Measurements from ENCODE around the gene SSBP2.

Gene SSBP2

DNA sequence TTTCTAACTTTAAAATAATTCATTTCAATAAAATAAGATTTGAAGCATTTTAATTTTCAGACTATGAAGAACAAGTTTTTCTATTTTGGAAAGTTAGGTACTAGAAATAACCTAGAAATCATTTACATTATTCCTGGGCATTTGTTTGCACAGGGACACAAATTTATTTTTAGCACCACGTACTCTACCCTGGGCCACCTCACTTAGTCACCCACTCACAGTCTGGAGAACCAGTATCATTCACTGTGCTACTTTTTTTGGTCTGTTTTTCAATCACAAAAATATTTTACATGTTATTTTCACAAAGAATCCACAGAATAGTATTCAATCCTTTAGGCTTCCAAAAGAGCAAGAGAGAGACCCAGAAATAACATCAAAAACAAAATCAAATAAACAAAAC, 228.3 kb downstream of the SSBP2 start:
- TF ChIP-seq TCF12 (IDR thresholded peaks at IDR 0.05; ENCODE audit: low read depth) (no peak), TAF1 (IDR thresholded peaks at IDR 0.05; ENCODE audit: low read depth) (no peak)

GRCh38 chr5:81520769-81521168, 230.1 kb downstream of the SSBP2 start:
- TF ChIP-seq, protein P1, sequence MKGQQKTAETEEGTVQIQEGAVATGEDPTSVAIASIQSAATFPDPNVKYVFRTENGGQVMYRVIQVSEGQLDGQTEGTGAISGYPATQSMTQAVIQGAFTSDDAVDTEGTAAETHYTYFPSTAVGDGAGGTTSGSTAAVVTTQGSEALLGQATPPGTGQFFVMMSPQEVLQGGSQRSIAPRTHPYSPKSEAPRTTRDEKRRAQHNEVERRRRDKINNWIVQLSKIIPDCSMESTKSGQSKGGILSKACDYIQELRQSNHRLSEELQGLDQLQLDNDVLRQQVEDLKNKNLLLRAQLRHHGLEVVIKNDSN (IDR thresholded peaks at IDR 0.05), result no peak
- no peak for TF ChIP-seq TCF12 (IDR thresholded peaks at IDR 0.05; ENCODE audit: low read depth)
- no peak for TF ChIP-seq CREB1 (IDR thresholded peaks at IDR 0.05; ENCODE audit: low read depth)

DNA sequence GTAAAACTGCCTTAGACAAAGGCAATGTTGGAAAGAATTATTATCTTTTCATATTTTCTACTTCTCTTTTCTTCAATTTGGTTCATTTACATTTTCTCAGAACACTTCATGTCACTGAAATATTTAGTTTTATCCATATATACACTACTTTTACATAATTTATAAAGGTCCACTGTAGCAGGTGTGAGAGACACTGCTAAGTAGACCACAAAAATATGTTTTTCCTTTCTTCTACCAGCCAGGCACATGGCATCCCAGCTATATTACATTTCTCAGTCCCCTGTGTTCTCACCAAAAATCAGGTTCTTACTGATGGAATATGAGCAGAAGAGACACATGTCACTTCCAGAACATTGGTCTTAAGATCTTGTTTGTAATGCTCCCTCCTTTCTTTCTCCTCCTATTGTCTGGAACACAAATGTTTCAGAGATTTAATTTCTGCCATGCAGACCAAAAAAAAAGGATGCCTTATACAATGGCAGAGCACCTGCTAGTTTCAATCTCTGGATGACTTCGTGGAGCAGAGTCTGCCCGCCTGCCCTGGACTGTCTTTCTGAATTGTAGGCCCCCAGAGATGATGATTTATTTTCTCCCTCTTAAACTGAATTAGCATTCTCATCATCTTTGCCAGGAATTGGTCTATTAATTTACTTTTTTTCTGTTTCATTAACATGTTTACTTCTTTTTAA, 231.5 kb downstream of the SSBP2 start:
- TF ChIP-seq EP300 (IDR thresholded peaks at IDR 0.05; ENCODE audit: borderline replicate concordance), result no peak
- no peak for TF ChIP-seq NFIC (IDR thresholded peaks at IDR 0.05)
- no peak for TF ChIP-seq FOXM1 (IDR thresholded peaks at IDR 0.05; ENCODE audit: borderline replicate concordance, low read depth)
- no peak for TF ChIP-seq CEBPB (IDR thresholded peaks at IDR 0.05)
- no peak for TF ChIP-seq TAF1 (IDR thresholded peaks at IDR 0.05; ENCODE audit: low read depth)
- no peak for TF ChIP-seq TEAD4 (IDR thresholded peaks at IDR 0.05)
- TF ChIP-seq, protein P1 (IDR thresholded peaks at IDR 0.05), result no peak
- TF ChIP-seq EGR1 (IDR thresholded peaks at IDR 0.05), result no peak
- no peak for TF ChIP-seq YY1 (IDR thresholded peaks at IDR 0.05; ENCODE audit: low read depth)
- no peak for TF ChIP-seq CREB1 (IDR thresholded peaks at IDR 0.05; ENCODE audit: low read depth)
- no peak for TF ChIP-seq REST (IDR thresholded peaks at IDR 0.05; ENCODE audit: low read depth)
- no peak for TF ChIP-seq TCF12 (IDR thresholded peaks at IDR 0.05; ENCODE audit: low read depth)
- no peak for TF ChIP-seq MAX (IDR thresholded peaks at IDR 0.05)
- no peak for TF ChIP-seq ZBTB7A (IDR thresholded peaks at IDR 0.05; ENCODE audit: low read depth)
- TF ChIP-seq RAD21 (IDR thresholded peaks at IDR 0.05; ENCODE audit: low read depth), result no peak

DNA sequence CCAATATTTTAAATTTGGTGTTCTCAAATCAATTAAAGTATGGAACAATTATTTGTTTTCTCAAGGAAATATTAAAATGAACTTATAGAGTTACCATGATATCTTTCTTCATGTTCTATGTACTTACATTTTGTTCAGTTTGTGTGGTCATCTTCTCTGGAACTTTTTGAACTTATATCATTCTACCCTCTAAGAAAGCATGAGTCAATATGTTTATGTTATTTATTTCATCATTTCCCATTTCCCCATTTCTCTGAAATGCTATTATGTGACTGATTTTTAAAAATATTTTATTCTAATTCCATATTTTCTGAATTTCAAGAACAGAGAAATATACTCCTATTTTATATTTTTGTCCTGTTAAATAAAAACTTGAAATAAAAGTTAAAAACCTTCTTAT, 233.4 kb downstream of the SSBP2 start:
- TF ChIP-seq EP300 (IDR thresholded peaks at IDR 0.05; ENCODE audit: borderline replicate concordance) (no peak), RAD21 (IDR thresholded peaks at IDR 0.05; ENCODE audit: low read depth) (no peak), TAF1 (IDR thresholded peaks at IDR 0.05; ENCODE audit: low read depth) (no peak), EGR1 (IDR thresholded peaks at IDR 0.05) (no peak), TEAD4 (IDR thresholded peaks at IDR 0.05) (no peak), YY1 (IDR thresholded peaks at IDR 0.05; ENCODE audit: low read depth) (no peak), REST (IDR thresholded peaks at IDR 0.05; ENCODE audit: low read depth) (no peak), NFIC (IDR thresholded peaks at IDR 0.05) (no peak), MAX (IDR thresholded peaks at IDR 0.05) (no peak), CREB1 (IDR thresholded peaks at IDR 0.05; ENCODE audit: low read depth) (no peak), ZBTB7A (IDR thresholded peaks at IDR 0.05; ENCODE audit: low read depth) (no peak), FOXM1 (IDR thresholded peaks at IDR 0.05; ENCODE audit: borderline replicate concordance, low read depth) (no peak), CEBPB (IDR thresholded peaks at IDR 0.05) (no peak), TCF12 (IDR thresholded peaks at IDR 0.05; ENCODE audit: low read depth) (no peak)
- TF ChIP-seq, protein P1 (IDR thresholded peaks at IDR 0.05), result no peak

DNA sequence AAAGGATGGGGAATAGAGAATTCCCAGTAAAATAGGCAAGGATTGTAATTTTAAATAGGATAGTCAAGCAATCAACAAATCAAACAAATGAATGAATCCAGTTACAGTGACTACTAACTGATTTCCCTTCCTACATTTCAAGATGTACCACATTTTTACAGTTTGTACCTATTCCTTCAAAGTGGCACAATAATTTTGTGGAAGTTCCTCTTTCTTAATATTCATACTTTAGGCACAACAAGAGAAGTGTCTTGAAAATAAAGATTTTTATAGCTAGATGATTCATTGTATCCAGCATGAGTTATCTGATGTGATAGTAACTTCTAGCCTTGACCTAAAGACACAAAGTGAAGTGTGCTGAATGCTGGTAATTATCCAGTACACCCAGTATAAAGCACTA, 234.8 kb downstream of the SSBP2 start:
- TF ChIP-seq CEBPB (IDR thresholded peaks at IDR 0.05), result no peak
- TF ChIP-seq TCF12 (IDR thresholded peaks at IDR 0.05; ENCODE audit: low read depth), result no peak
- no peak for TF ChIP-seq MAX (IDR thresholded peaks at IDR 0.05)
- TF ChIP-seq YY1 (IDR thresholded peaks at IDR 0.05; ENCODE audit: low read depth), result no peak
- no peak for TF ChIP-seq NFIC (IDR thresholded peaks at IDR 0.05)
- TF ChIP-seq RAD21 (IDR thresholded peaks at IDR 0.05; ENCODE audit: low read depth), result no peak
- TF ChIP-seq TAF1 (IDR thresholded peaks at IDR 0.05; ENCODE audit: low read depth), result no peak
- no peak for TF ChIP-seq TEAD4 (IDR thresholded peaks at IDR 0.05)
- no peak for TF ChIP-seq FOXM1 (IDR thresholded peaks at IDR 0.05; ENCODE audit: borderline replicate concordance, low read depth)
- TF ChIP-seq EP300 (IDR thresholded peaks at IDR 0.05; ENCODE audit: borderline replicate concordance), result no peak

All from Ishikawa (cell line).